NCI-H2029 treated with DMSO at 0.1 percent for 48 hours (cell line): ENCODE data around the gene CIT.

ENCODE experiments used
- DNase-seq: peaks from one replicate; lab custom pipeline; 2025; lab: John Stamatoyannopoulos, UW

The CIT gene

GRCh38 chr12:119804011-119804641 lies 73.0 kb downstream of the CIT start:
- DNase-seq, result peak; percentile 10

- DNase-seq, result no peak
Measured at GRCh38 chr12:119803381-119803791, 73.7 kb downstream of the CIT start.

- DNase-seq, result no peak
Measured at GRCh38 chr12:119802472-119802871, 74.6 kb downstream of the CIT start.

GRCh38 chr12:119797090-119797489 lies 80.0 kb downstream of the CIT start:
- no peak for DNase-seq

- no peak for DNase-seq
Measured at GRCh38 chr12:119796292-119796691, 80.8 kb downstream of the CIT start.

- DNase-seq, result no peak
Measured at GRCh38 chr12:119791453-119791852, 85.7 kb downstream of the CIT start.

GRCh38 chr12:119788786-119789185 lies 88.3 kb downstream of the CIT start:
- DNase-seq, result no peak

- DNase-seq, result no peak
Measured at GRCh38 chr12:119786539-119786938, 90.6 kb downstream of the CIT start.

- DNase-seq, result no peak
Measured at GRCh38 chr12:119784673-119785072, 92.4 kb downstream of the CIT start.

- no peak for DNase-seq
Measured at GRCh38 chr12:119783787-119784186, 93.3 kb downstream of the CIT start.

GRCh38 chr12:119781804-119782203 lies 95.3 kb downstream of the CIT start:
- no peak for DNase-seq

- peak; percentile 16 for DNase-seq
Measured at GRCh38 chr12:119780786-119781434, 96.2 kb downstream of the CIT start.

GRCh38 chr12:119775246-119775895 lies 101.7 kb downstream of the CIT start:
- no peak for DNase-seq

GRCh38 chr12:119772431-119772830 lies 104.7 kb downstream of the CIT start:
- no peak for DNase-seq

- DNase-seq, result no peak
Measured at GRCh38 chr12:119770146-119770545, 107.0 kb downstream of the CIT start.

GRCh38 chr12:119762619-119763018 lies 114.5 kb downstream of the CIT start:
- no peak for DNase-seq

- DNase-seq, result no peak
Measured at GRCh38 chr12:119758722-119759121, 118.4 kb downstream of the CIT start.

GRCh38 chr12:119758234-119758633 lies 118.9 kb downstream of the CIT start:
- no peak for DNase-seq

GRCh38 chr12:119751961-119752360 lies 125.2 kb downstream of the CIT start:
- DNase-seq, result no peak

- no peak for DNase-seq
Measured at GRCh38 chr12:119749666-119750065, 127.5 kb downstream of the CIT start.

GRCh38 chr12:119748497-119748896 lies 128.6 kb downstream of the CIT start:
- DNase-seq, result no peak

GRCh38 chr12:119746169-119746568 lies 131.0 kb downstream of the CIT start:
- no peak for DNase-seq

- no peak for DNase-seq
Measured at GRCh38 chr12:119744900-119745606, 132.1 kb downstream of the CIT start.
